Esophagus muscularis mucosa (tissue), 4 donors: Measurements from ENCODE around the gene FRAS1. TPM values are rescaled to one million over a fixed set of nuclear protein-coding genes. Genes with fewer than 3 reads are reported as not detected.

Source experiments
- DNase-seq: peaks from one replicate; pipeline ENCODE4 v3.0.0-alpha.2; 2017; ENCODE audit errors: extremely low spot score
- H3K27ac ChIP-seq, 4 donors: fragments of 200-600 bp; sonication (generic); replicated peaks in 1 of 4; 1 replicate in 3 of 4; 2 replicates in 1 of 4; pipeline ENCODE4 v1.5.1; 2016 to 2019; ENCODE audit warnings: mild to moderate bottlenecking in 1 of 4
- H3K27me3 ChIP-seq, 4 donors: fragments of 200-600 bp; sonication (generic); one replicate each; pipeline versions ENCODE4 v1.5.1 to v1.6.0; 2016 to 2019
- H3K36me3 ChIP-seq, 4 donors: fragments of 200-600 bp; sonication (generic); one replicate each; pipeline ENCODE4 v1.5.1; 2016 to 2019
- H3K4me1 ChIP-seq, 4 donors: fragments of 200-600 bp; sonication (generic); one replicate each; pipeline ENCODE4 v1.5.1; 2016 to 2019
- H3K4me3 ChIP-seq, 4 donors: fragments of 200-600 bp; sonication (generic); 1 replicate in 2 of 4; 2 replicates in 2 of 4; pipeline ENCODE4 v1.5.1; 2016 to 2019; ENCODE audit warnings: mild to moderate bottlenecking in 4 of 4, moderate library complexity in 1 of 4
- H3K9me3 ChIP-seq, 4 donors: fragments of 200-600 bp; sonication (generic); 1 replicate in 3 of 4; 2 replicates in 1 of 4; pipeline ENCODE4 v1.5.1; 2016 to 2019
- EP300 ChIP-seq: sonication (generic); formaldehyde crosslinking; IDR thresholded peaks from one replicate; pipeline ENCODE4 v1.6.1; 2017; ENCODE audit warnings: antibody characterized with exemption
- POLR2A ChIP-seq: fragments of 450-650 bp; IDR thresholded peaks from one replicate; pipeline ENCODE4 v1.6.1; 2017; ENCODE audit warnings: antibody characterized with exemption, moderate library complexity, mild to moderate bottlenecking, low read depth
- POLR2AphosphoS5 ChIP-seq, 2 donors: sonication (generic); formaldehyde crosslinking; IDR thresholded peaks; one replicate each; pipeline ENCODE4 v1.6.1; 2017; ENCODE audit warnings: antibody characterized with exemption in 2 of 2
- WGBS: methylation state at CpG from one replicate; pipeline ENCODE4 v1.1.5; 2018; 5-methylcytosine and 5-hydroxymethylcytosine counted together
- intact Hi-C: fragments of 100-400 bp; cut with DNase I; formaldehyde crosslinking; loops from one replicate; pipeline ENCODE4 v1.15.1; 2023
- total RNA-seq, 4 donors: library from RNA; depleted of rRNA; stranded (reverse); fragments of >200 nt; gene quantifications; one replicate each; pipeline versions ENCODE4 v1.1.0 to v1.2.1, GENCODE V29; 2016
- TF ChIP-seq, protein P1 (sequence below), 3 experiments: fragments of 200-600 bp in 2 of 3; fragments of 450-650 bp in 1 of 3; sonication (generic) in 2 of 3; IDR thresholded peaks; one replicate each; pipeline ENCODE4 v1.5.1; 2017 to 2019; ENCODE audit warnings: antibody characterized with exemption in 3 of 3, mild to moderate bottlenecking in 2 of 3, moderate library complexity in 1 of 3

The FRAS1 gene
- total RNA-seq, 4 donors from 2014 or later = 5.3 to 8.7 (median 5.7) TPM

DNA sequence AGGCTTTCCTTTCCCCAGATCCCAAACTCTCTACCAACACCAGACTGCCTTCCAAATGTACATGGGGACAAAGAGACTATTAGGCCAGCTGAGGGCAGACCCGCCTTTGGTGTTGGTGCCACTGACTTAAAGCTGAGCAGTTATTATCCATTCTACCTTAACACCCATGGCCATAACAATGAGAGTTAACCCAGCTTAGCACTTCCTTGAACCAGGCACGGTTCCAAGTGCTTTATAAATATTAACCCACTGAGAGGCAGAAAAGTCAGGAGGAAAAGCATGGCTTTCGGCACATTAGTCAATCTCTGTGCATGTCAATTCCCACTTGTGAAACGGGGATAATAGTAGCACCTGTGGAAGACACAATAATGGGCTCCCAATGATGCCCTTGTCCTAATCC, 251.4 kb downstream of the FRAS1 start:
- Histone ChIP-seq H3K9me3 (no peaks in the 10 kb centered on the region), H3K4me3 (no peak overlapping the region), H3K27ac (no peak overlapping the region), H3K36me3 (peaks cover 0 to 11% (median 3%) of the 10 kb centered on the region in 4 donors), H3K4me1 (no peaks in the 10 kb centered on the region), H3K27me3 (no peaks in the 10 kb centered on the region)
- no peak for TF ChIP-seq POLR2A
- no peak for TF ChIP-seq POLR2AphosphoS5 (IDR thresholded peaks at IDR 0.05)
- TF ChIP-seq, protein P1, sequence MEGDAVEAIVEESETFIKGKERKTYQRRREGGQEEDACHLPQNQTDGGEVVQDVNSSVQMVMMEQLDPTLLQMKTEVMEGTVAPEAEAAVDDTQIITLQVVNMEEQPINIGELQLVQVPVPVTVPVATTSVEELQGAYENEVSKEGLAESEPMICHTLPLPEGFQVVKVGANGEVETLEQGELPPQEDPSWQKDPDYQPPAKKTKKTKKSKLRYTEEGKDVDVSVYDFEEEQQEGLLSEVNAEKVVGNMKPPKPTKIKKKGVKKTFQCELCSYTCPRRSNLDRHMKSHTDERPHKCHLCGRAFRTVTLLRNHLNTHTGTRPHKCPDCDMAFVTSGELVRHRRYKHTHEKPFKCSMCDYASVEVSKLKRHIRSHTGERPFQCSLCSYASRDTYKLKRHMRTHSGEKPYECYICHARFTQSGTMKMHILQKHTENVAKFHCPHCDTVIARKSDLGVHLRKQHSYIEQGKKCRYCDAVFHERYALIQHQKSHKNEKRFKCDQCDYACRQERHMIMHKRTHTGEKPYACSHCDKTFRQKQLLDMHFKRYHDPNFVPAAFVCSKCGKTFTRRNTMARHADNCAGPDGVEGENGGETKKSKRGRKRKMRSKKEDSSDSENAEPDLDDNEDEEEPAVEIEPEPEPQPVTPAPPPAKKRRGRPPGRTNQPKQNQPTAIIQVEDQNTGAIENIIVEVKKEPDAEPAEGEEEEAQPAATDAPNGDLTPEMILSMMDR (IDR thresholded peaks at IDR 0.05) = no peak
- TF ChIP-seq EP300 = no peak
- DNase-seq = no peak
- WGBS = 83% methylated on average over 4 of the region's 4 CpGs
- intact Hi-C loops = no loop called here

GRCh38 chr4:78309352-78309751, 252.2 kb downstream of the FRAS1 start:
- TF ChIP-seq, protein P1 (IDR thresholded peaks at IDR 0.05) = no peak
- TF ChIP-seq EP300 (no peak), POLR2A (no peak), POLR2AphosphoS5 (IDR thresholded peaks at IDR 0.05) (no peak)
- no peak for DNase-seq
- Histone ChIP-seq H3K4me3 (no peak overlapping the region), H3K4me1 (no peaks in the 10 kb centered on the region), H3K27ac (no peak overlapping the region), H3K36me3 (peaks cover 0 to 11% (median 3%) of the 10 kb centered on the region in 4 donors), H3K9me3 (no peaks in the 10 kb centered on the region), H3K27me3 (no peaks in the 10 kb centered on the region)
- WGBS = 100% methylated on average over 2 of the region's 2 CpGs
- intact Hi-C loops = no loop called here

DNA sequence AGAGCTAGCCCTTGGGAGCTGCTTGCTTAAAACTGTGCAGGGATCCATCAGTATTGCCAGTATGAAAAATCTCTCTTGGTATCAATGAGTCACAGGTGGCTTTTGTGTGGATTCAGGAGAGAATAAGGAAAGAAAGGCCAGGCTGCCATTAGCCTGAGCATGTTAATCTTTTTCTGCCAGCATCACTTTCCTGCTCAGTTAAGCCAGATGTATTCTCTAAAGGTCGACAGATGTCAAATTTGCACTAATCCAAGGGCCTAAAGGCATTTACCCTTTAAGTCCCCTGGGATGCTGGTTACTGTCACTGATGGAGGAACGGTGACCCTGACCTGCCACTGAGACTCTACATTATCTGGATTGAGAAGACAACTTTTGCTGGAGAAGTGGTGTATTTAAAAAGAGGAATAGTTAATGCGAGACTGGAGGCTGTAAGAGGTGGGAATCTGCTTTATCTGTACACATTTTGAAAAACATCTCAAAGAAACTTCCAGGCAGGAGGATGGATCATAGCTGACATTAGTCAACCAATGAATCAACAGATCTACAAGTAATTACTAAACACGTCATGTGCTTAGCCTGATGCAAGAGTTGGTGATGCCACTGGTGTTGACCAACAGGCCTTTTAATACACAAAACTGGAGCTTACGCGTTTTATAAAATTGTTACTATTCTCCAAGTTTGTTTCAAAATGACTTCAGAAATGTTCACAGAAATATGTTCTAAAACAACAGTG, 253.1 kb downstream of the FRAS1 start:
- intact Hi-C loops = no loop called here
- no peak for DNase-seq
- TF ChIP-seq POLR2A = no peak
- no peak for TF ChIP-seq EP300
- Histone ChIP-seq H3K27ac (no peak overlapping the region), H3K4me1 (no peaks in the 10 kb centered on the region), H3K4me3 (no peak overlapping the region), H3K27me3 (no peaks in the 10 kb centered on the region), H3K36me3 (peaks cover 0 to 11% (median 3%) of the 10 kb centered on the region in 4 donors), H3K9me3 (no peaks in the 10 kb centered on the region)
- 81% methylated on average over 6 of the region's 6 CpGs for WGBS

DNA sequence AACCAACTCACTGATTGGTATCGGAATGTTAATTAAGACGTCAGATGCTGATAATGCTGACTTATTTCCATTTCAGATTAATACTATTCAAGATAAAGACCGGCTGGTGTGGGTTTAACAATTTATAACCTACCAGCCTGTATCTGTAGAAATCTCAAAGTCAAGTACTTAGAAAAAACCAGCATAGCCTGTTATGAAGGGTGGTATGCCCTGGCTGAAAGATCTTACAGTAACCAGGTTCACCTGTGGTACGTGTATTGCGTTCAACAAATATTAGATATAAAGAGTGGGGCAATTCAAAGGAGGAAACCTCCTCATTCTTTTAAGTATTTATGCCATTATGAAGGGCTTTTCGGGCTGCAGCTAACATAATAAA, 253.6 kb downstream of the FRAS1 start:
- WGBS = 74% methylated on average over 6 of the region's 6 CpGs
- TF ChIP-seq, protein P1 (IDR thresholded peaks at IDR 0.05) = no peak
- TF ChIP-seq POLR2A (no peak), EP300 (no peak), POLR2AphosphoS5 (IDR thresholded peaks at IDR 0.05) (no peak)
- no peaks in the 10 kb centered on the region for H3K9me3 ChIP-seq
- H3K27me3 ChIP-seq = no peaks in the 10 kb centered on the region
- intact Hi-C loops = no loop called here
- no peaks in the 10 kb centered on the region for H3K4me1 ChIP-seq
- peaks cover 0 to 11% (median 3%) of the 10 kb centered on the region in 4 donors for H3K36me3 ChIP-seq
- no peak overlapping the region for H3K27ac ChIP-seq
- DNase-seq = no peak
- no peak overlapping the region for H3K4me3 ChIP-seq

DNA sequence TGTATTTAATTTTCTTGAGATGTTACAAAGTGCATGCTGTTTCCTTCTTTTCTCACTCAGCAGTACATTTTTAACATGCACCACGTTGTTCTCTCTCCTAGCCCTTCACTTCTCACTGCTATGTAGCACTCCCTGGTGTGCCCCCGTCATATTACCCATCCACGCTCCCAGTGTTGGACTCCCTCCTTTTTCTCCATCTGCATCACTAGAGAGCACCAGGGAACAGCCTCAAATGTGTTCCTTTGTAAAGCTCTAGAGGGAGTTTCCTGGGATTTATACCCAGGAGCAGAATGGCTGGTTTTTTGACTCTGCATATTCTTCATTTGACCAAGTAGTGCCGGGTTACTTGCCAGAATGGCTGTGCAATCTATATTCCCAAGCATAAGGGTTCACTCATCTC, 254.2 kb downstream of the FRAS1 start:
- H3K36me3 ChIP-seq = peaks cover 0 to 11% (median 3%) of the 10 kb centered on the region in 4 donors
- TF ChIP-seq EP300 = no peak
- no peak for TF ChIP-seq POLR2AphosphoS5 (IDR thresholded peaks at IDR 0.05)
- TF ChIP-seq POLR2A = no peak
- TF ChIP-seq, protein P1 (IDR thresholded peaks at IDR 0.05) = no peak
- no peaks in the 10 kb centered on the region for H3K27me3 ChIP-seq
- no peak for DNase-seq
- H3K4me1 ChIP-seq = no peaks in the 10 kb centered on the region
- no peaks in the 10 kb centered on the region for H3K9me3 ChIP-seq
- intact Hi-C loops = no loop called here
- H3K4me3 ChIP-seq = no peak overlapping the region
- H3K27ac ChIP-seq = no peak overlapping the region
- 83% methylated on average over 4 of the region's 4 CpGs for WGBS
